HL-60 (cell line): ENCODE measurements around the gene AVPR1B.

Experiments
- DNase-seq, 2 experiments: peaks; one replicate each; pipeline ENCODE4 v3.0.0-alpha.2; 2010 to 2020; ENCODE audit warnings: low read depth in 1 of 2, low spot score in 1 of 2
- H3K27ac ChIP-seq: fragments of 250-450 bp; sonication (Bioruptor Pico); replicated peaks from 2 replicates; pipeline ENCODE4 v1.5.1; 2020; ENCODE audit warnings: mild to moderate bottlenecking, moderate library complexity
- H3K27me3 ChIP-seq: fragments of 250-450 bp; sonication (Bioruptor Pico); 2 replicates; pipeline ENCODE4 v1.5.1; 2021; ENCODE audit warnings: mild to moderate bottlenecking, moderate library complexity; ENCODE audit not compliant: insufficient read depth, poor library complexity, severe bottlenecking
- H3K4me3 ChIP-seq: replicated peaks from 2 replicates; pipeline ENCODE4 v1.5.1; 2011; ENCODE audit warnings: mild to moderate bottlenecking, control low read depth, low read length; ENCODE audit not compliant: insufficient read depth
- GABPA ChIP-seq: IDR thresholded peaks from 2 replicates; pipeline ENCODE4 v1.6.1; 2012; ENCODE audit warnings: low read depth
- POLR2AphosphoS5 ChIP-seq: IDR thresholded peaks from 2 replicates; pipeline ENCODE4 v1.6.1; 2012; ENCODE audit warnings: low read depth
- REST ChIP-seq: IDR thresholded peaks from 2 replicates; pipeline ENCODE4 v1.6.1; 2012; ENCODE audit warnings: low read depth; ENCODE audit not compliant: insufficient replicate concordance
- SPI1 ChIP-seq: IDR thresholded peaks from 2 replicates; pipeline ENCODE4 v1.6.1; 2012; ENCODE audit warnings: low read depth, mild to moderate bottlenecking, borderline replicate concordance
- TF ChIP-seq, protein P1 (sequence below): IDR thresholded peaks from one replicate; pipeline ENCODE4 v1.5.1; 2011; ENCODE audit warnings: low read length, control low read depth, inconsistent platforms; ENCODE audit not compliant: insufficient read depth

The AVPR1B gene

GRCh38 chr1:206143537-206144172, 26.5 kb upstream of the AVPR1B start:
- TF ChIP-seq REST = no peak
- TF ChIP-seq, protein P1, sequence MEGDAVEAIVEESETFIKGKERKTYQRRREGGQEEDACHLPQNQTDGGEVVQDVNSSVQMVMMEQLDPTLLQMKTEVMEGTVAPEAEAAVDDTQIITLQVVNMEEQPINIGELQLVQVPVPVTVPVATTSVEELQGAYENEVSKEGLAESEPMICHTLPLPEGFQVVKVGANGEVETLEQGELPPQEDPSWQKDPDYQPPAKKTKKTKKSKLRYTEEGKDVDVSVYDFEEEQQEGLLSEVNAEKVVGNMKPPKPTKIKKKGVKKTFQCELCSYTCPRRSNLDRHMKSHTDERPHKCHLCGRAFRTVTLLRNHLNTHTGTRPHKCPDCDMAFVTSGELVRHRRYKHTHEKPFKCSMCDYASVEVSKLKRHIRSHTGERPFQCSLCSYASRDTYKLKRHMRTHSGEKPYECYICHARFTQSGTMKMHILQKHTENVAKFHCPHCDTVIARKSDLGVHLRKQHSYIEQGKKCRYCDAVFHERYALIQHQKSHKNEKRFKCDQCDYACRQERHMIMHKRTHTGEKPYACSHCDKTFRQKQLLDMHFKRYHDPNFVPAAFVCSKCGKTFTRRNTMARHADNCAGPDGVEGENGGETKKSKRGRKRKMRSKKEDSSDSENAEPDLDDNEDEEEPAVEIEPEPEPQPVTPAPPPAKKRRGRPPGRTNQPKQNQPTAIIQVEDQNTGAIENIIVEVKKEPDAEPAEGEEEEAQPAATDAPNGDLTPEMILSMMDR = no peak
- no peak for TF ChIP-seq GABPA
- TF ChIP-seq POLR2AphosphoS5 = no peak
- TF ChIP-seq SPI1 = no peak
- H3K4me3 ChIP-seq = no peak overlapping the region
- H3K27me3 ChIP-seq = no peaks in the 10 kb centered on the region
- no peak overlapping the region for H3K27ac ChIP-seq
- no peak for DNase-seq

- no peak for TF ChIP-seq POLR2AphosphoS5
- TF ChIP-seq REST = no peak
- TF ChIP-seq, protein P1 = no peak
- no peak for TF ChIP-seq GABPA
- TF ChIP-seq SPI1 = no peak
- no peak for DNase-seq
- H3K27me3 ChIP-seq = no peaks in the 10 kb centered on the region
- no peak overlapping the region for H3K27ac ChIP-seq
- H3K4me3 ChIP-seq = no peak overlapping the region
Observed at GRCh38 chr1:206142770-206143169, 25.6 kb upstream of the AVPR1B start.

DNA sequence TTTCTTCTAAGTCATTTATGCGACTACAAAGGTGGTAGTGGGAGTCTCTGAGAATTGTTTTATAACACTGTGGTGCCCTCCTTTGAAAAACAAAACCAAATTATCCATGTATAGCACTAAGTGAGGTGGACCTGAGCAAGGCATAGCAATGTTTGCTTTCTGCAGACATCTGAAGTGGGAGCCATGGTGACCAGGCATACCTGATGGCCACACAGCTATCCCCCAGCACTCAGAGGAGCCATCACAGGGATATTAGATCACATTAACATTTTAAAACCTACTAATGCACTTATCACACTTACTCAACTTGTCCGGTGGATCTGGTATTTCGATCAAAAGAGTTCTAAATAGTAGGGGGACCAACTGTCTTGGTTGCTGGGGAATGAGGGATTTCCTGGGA, 24.8 kb upstream of the AVPR1B start:
- no peak for DNase-seq
- Histone ChIP-seq H3K4me3 (no peak overlapping the region), H3K27ac (no peak overlapping the region), H3K27me3 (no peaks in the 10 kb centered on the region)
- TF ChIP-seq POLR2AphosphoS5 (no peak), GABPA (no peak), SPI1 (no peak), REST (no peak)
- TF ChIP-seq, protein P1 = no peak
